ENCODE data around the gene DLG1.

The DLG1 gene

DNA sequence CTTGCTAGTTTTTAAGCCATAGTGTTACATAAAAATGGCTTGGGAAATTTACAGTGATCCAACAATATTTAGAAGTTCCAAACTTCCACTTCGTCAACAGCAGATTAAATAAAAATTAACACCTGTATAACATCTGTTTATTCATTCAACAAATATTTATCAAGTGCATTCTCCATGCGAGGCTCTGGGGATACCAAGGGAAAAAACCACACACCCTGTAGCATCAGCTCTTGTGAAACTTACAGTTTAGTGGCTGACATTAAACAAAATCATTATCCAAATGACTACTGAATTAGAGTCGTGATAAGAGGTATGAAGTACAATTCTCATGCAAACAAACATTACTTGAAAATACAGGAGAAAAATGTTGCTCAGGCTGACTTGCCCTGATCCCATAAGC, 122.9 kb downstream of the DLG1 start:
- TF ChIP-seq, protein P1, sequence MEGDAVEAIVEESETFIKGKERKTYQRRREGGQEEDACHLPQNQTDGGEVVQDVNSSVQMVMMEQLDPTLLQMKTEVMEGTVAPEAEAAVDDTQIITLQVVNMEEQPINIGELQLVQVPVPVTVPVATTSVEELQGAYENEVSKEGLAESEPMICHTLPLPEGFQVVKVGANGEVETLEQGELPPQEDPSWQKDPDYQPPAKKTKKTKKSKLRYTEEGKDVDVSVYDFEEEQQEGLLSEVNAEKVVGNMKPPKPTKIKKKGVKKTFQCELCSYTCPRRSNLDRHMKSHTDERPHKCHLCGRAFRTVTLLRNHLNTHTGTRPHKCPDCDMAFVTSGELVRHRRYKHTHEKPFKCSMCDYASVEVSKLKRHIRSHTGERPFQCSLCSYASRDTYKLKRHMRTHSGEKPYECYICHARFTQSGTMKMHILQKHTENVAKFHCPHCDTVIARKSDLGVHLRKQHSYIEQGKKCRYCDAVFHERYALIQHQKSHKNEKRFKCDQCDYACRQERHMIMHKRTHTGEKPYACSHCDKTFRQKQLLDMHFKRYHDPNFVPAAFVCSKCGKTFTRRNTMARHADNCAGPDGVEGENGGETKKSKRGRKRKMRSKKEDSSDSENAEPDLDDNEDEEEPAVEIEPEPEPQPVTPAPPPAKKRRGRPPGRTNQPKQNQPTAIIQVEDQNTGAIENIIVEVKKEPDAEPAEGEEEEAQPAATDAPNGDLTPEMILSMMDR (IDR thresholded peaks at IDR 0.05; ENCODE audit: insufficient read depth, low read depth, low read length, missing control alignments), result no peak
- no peak overlapping the region for H3K4me3 ChIP-seq (ENCODE audit: low read length)
- DNase-seq (ENCODE audit: low read depth), result no peak

DNA sequence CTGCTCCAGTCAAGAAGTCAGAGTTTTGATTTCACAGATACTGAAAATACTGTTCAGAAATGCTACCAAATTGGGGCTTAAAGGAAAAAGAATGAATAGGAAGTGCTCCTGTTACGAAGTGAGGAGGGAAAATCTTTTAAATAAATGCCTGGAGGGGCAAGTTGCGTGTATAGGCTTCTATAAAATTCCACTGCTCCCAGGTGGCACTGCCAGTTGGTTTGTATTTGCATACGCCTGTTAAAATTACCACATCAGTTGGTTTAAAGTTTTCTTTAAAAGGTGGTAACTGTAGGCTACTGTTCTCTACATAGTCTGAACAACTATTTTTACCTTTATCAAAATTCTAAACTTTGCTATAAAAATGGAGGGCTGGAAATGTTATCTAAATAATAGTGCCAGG, 123.5 kb downstream of the DLG1 start:
- no peak for DNase-seq (ENCODE audit: low read depth)
- no peak overlapping the region for H3K4me3 ChIP-seq (ENCODE audit: low read length)
- TF ChIP-seq, protein P1 (IDR thresholded peaks at IDR 0.05; ENCODE audit: insufficient read depth, low read depth, low read length, missing control alignments), result no peak

DNA sequence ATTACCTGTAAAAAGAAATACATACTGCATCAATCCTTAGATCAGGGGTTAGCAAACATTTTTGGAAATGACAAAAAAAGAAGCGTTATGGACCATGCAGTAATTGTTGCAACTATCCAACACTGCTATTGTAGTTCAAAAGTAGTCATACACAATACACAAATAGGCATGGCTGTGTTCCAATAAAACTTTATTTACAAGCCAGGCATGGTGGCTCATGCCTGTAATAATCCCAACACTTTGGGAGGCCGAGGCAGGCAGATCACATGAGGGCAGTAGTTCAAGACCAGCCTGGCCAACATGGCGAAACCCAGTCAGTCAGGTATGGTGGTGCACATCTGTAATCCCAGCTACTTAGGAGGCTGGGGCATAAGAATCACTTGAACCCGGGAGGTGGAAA, 124.8 kb downstream of the DLG1 start:
- TF ChIP-seq, protein P1 (IDR thresholded peaks at IDR 0.05; ENCODE audit: insufficient read depth, low read depth, low read length, missing control alignments), result no peak
- DNase-seq (ENCODE audit: low read depth), result no peak
- no peak overlapping the region for H3K4me3 ChIP-seq (ENCODE audit: low read length)

DNA sequence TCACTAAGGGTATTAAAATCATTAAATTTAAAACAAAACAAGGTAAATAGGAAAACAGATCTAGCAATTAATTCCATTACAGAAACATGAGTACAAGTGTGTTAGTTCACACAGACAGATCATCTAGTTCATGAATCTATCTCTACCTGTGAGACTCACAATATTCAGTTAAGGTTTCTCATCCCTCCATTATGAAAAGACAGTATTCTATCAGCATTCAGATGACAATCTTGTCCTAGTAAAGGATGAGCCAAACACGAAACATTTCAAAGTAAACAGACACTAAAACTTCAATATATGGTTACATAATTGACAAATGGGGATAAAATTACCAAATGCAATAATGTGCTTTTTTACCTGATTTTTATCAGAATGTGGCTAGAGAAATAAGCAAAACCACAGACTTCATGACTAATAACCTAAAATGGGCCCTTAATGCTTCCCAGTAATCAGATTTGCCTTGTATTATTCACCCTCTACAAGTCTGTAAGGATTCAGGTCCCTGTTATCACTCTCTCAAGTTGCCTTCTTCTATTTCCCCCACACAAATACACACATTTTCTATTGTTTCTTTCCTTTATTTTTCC, 126.8 kb downstream of the DLG1 start:
- DNase-seq (ENCODE audit: low read depth), result no peak
- H3K4me3 ChIP-seq (ENCODE audit: low read length), result no peak overlapping the region
- TF ChIP-seq, protein P1 (IDR thresholded peaks at IDR 0.05; ENCODE audit: insufficient read depth, low read depth, low read length, missing control alignments), result no peak

DNA sequence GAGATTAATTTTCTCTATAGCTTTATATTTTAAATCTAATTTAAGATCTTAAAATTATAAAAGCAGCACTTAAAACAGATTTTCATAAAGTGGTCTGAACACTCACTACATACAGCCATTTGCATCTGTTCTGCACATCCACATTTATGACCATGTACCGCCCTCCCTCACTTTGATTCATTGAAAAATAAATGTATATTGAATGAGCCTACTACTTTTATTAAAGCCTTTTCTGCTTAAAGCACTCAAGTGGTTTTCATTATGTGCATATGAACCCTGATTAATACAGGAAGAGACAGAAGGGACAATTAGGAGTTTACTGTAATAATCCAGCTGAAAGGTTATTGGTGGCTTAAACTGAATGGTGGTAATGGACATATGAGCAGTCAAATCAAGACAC, 129.4 kb downstream of the DLG1 start:
- TF ChIP-seq, protein P1 (IDR thresholded peaks at IDR 0.05; ENCODE audit: insufficient read depth, low read depth, low read length, missing control alignments), result no peak
- H3K4me3 ChIP-seq (ENCODE audit: low read length), result no peak overlapping the region
- DNase-seq (ENCODE audit: low read depth), result no peak

DNA sequence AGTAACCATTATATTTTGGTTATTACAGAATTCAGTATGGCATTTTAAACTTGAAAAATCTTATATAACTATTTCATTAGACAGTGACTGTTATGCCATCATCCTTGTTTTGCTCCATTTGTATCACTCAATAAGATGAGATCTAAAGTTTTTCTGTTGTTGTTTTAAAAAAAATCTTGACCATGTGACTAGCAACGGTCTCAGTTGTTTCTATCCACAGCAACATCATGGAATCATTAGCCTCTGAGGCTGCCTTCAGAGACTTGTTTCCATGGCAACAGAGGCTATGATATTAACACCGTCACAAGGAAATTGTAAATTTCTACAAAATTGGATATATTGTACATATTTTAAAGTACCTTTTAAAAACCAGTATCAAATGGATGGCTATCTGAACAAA, 129.8 kb downstream of the DLG1 start:
- TF ChIP-seq, protein P1 (IDR thresholded peaks at IDR 0.05; ENCODE audit: insufficient read depth, low read depth, low read length, missing control alignments), result no peak
- DNase-seq (ENCODE audit: low read depth), result no peak
- no peak overlapping the region for H3K4me3 ChIP-seq (ENCODE audit: low read length)

DNA sequence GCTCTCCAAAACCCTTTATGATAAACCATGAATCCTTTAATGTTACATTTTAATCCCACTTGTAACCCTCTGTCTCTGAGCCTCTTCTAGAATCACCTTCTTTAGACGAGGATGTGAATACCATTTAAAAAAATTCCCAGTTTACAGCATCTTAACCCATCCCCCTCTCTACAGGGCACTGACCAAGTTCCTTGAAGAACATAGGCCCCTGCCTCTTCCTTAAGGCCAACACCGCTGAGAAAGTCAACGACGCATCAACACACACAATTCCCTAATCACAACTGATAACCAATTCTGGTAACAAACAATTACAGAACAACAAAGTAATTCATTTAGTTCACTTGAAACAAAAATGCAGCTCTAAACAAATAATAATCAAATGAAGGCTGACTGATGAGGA, 130.3 kb downstream of the DLG1 start:
- TF ChIP-seq, protein P1 (IDR thresholded peaks at IDR 0.05; ENCODE audit: insufficient read depth, low read depth, low read length, missing control alignments), result no peak
- no peak for DNase-seq (ENCODE audit: low read depth)
- H3K4me3 ChIP-seq (ENCODE audit: low read length), result no peak overlapping the region

Measured in epithelial cell of esophagus (primary cell).